Suppressor macrophage treated with lipopolysaccharide for 1 hour (primary cell): ENCODE results near the gene GSE1.

Source experiments
- DNase-seq, 3 donors: peaks; one replicate each; pipeline ENCODE4 v3.0.0-alpha.2; 2020 to 2022

The GSE1 gene

GRCh38 chr16:85650844-85651628 is 37.9 kb downstream of the GSE1 start:
- DNase-seq: no peak

DNA sequence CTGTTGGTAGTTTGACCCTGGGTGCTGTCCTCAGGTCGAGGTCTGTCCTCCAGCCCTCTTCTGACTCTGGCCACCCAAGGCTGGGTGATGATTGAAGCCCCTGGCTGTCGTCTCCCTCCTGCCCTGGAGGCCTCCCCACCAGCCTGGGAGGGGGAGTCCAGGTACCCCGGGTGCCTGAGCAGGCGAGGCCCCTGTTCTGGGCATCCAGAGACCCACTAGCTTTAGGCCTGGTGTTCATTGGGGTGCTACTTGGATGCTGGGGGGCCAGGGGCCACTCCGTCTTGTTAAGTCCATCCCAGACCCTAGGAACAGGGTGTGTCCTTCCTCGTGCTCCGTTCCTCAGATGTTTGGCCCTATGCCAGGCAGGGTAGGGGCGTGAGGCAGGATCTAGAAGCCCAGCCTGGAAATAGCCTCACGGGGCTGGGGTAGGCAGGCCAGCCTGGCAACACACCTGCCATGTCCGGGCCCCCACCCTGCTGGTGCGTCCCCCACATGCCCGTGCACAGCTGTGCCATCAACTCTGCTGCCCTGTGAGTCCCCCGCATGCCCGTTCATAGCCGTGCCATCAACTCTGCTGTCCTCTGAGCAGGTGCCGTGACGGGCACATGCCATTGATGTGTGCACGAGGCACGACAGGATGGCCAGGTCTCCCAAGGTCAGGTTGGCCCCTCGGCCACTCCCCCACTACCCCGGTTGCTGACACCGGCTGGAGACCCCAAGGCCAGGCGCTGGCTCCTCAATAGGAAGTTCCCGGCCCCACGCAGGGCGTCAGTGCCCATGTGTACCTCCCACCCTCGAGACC is 38.7 kb downstream of the GSE1 start:
- DNase-seq: no peak

DNA sequence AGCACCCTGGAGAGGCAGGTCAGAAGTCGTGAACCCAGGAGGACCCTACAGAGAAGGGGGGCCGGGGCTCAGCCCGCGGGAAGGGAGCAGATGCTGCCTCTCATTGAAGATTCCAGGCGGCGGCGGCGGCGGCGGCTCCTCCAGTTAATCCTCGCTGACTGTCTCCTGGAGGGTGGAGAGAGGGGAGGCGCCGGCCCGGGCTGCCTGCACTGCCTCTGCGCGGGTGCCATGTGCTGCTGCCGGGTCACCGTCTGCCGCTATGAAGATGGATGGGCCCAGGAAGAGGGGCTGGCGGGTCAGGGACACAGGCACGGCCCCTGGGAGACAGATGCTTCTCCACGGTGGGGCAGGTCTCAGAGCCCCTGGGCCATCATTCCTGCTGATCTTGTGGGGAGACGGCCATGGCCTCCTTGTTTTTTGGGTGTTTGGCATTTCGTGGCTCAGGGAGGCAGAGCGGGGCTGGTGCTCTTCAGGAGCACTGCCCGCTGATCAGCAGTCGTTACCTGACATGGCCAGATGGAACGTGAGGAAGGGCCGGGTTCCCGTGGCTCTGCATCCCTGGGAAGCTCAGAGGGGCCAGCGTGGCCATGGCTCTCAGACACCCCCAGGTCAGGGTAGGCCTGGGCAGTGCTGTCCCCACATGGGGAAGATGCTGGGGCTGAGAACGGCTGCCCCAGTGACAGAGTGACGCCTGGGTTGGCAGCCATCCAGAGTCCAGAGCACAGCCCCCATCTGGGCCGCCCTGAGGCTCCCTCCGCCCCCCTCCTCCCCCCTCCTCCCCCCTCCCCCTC is 39.5 kb downstream of the GSE1 start:
- DNase-seq: peak in 1 of 3 donors; percentile 41

GRCh38 chr16:85653290-85653891 is 40.3 kb downstream of the GSE1 start:
- DNase-seq: peak in 2 of 3 donors; percentile 16 to 27

DNA sequence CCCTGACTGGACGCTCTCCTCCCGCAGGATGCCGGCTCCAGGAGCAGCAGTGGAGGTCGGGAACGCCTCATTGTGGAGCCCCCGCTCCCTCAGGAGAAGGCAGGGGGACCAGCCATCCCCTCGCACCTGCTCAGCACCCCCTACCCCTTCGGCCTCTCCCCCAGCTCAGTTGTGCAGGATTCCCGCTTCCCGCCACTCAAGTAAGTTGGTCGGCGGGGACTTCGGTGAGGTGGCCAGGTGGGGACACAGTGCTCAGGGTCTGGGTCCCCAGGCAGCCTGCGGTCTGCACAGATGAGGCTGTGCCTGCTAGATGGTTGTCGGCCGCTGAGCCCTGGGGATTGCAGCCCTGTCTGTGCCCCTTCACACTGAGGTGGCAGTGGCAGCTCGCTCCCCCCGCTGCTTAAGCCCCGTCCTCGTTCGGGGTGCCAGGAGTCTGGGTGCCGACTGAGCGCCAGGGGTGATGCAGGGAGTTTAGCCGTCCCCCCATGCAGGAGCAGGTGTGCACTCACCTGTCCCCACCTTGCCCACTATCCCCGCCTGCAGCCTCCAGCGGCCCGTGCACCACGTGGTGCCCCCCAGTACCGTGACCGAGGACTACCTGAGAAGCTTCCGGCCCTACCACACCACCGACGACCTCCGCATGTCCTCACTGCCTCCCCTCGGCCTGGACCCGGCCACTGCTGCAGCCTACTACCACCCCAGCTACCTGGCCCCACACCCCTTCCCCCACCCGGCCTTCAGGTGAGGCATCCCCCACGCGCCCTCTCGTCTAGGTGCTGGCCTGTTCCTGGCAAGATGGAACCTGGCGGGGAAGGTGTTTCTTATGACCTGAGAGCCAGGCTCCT is 41.4 kb downstream of the GSE1 start:
- DNase-seq: no peak

DNA sequence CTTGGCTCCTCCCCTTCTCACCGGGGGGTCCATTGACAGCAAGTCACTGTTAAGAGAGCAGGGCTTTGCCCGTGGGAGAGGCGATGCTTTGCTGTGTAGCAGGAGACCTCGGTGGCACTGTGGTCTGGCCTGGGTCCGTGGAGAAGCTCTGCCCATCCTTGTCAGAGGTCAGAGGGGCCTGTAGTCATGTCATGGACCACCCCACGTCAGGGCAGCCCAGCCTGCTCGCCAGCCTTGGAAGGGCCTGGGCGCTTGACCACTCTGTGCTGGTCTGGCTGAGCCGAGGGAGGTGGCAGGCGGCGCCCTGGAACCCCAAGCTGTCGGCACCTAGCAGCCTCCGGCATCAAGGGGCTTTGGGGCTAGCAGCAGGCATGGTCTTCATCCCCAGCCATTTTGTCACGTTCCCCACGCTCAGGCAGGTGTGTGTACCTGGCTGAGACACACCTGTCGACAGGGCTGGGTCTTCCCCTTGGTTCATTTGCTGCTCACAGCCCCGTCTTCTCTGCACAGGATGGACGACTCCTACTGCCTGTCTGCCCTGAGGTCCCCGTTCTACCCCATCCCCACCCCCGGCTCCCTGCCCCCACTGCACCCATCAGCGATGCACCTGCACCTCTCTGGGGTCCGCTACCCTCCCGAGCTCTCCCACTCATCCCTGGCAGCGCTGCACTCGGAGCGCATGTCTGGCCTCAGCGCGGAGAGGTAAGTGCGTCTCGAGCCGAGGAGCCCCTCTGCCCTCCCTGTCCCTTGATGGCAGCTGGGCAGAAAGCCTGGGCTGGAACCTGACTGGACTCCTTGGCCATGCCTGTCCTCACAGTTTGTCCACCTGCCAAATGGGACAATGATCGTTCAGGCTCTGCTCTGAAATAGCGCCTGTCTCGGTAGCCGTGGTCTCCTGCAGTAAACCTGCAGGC is 42.4 kb downstream of the GSE1 start:
- no peak for DNase-seq

- no peak for DNase-seq
Observed at GRCh38 chr16:85656351-85657266, 43.5 kb downstream of the GSE1 start.

DNA sequence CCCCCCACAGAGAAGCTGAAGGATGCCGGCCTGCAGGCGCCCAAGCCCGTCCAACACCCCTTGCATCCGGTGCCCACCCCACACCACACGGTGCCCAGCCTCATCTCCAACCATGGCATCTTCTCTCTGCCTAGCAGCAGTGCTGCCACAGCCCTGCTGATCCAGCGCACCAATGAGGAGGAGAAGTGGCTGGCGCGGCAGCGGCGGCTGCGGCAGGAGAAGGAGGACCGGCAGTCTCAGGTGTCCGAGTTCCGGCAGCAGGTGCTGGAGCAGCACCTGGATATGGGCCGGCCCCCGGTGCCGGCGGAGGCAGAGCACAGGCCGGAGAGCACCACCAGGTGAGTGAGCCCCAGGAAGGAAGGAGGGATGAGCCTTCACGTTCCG is 44.1 kb downstream of the GSE1 start:
- no peak for DNase-seq

DNA sequence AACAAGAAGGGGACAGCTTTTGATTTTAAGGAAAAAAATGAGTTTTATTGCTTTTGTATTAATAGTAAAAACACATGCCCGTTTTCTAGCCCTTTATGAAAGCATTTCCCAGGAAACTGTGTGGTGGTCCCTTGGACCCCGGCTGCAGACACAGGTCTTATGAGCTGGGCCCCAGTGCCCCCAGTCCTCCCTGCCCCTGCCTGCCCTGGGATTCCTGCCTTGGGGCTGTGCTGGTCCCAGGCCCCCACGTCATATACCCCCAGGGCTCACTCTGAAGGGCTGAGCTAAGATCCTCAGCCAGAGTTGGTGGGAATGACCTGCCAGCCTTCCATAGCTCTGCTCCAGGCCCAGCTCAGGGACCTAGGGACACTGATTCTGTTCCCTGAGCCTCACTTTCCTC is 44.9 kb downstream of the GSE1 start:
- DNase-seq: no peak

DNA sequence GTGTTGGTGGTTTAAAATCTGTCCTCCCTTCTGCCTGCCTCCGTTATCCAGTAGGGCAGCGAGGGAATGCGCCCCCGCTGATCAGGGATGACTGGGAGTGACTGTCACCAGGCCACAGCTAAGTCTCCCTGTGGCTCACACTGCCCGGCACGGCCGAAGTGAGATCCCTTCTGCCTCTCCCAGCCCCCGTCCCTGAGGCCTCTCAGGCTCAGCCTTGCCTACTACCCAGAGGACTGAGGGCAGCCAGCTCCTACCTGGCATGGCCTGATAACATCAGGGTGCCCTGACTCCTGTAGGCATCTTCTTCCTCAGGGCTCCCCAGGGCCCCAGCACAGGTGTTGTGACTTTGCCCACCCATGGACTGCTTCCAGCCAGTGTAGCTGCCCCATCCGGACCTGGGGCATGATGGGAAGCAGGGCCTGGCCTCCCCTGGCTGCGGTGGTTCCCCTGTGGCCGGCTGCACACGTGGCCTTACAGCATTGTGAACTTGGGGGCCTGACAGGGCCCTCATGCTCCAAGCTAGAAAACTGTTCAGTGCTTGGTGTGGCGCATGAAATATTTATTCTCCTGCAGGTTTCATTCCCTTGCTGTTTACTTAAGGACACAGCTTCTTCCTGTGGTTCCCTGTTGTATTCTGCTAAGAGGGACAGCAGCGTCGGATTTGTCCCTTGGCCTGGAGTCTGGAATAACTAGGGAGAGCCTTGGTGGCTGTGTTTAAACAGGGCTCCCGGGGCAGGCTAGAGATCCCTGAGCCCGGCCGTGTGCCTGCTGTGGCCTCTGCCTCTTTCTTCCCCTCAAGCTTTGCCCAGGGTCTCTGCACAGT is 45.6 kb downstream of the GSE1 start:
- no peak for DNase-seq

- no peak for DNase-seq
Observed at GRCh38 chr16:85659336-85659735, 46.2 kb downstream of the GSE1 start.

DNA sequence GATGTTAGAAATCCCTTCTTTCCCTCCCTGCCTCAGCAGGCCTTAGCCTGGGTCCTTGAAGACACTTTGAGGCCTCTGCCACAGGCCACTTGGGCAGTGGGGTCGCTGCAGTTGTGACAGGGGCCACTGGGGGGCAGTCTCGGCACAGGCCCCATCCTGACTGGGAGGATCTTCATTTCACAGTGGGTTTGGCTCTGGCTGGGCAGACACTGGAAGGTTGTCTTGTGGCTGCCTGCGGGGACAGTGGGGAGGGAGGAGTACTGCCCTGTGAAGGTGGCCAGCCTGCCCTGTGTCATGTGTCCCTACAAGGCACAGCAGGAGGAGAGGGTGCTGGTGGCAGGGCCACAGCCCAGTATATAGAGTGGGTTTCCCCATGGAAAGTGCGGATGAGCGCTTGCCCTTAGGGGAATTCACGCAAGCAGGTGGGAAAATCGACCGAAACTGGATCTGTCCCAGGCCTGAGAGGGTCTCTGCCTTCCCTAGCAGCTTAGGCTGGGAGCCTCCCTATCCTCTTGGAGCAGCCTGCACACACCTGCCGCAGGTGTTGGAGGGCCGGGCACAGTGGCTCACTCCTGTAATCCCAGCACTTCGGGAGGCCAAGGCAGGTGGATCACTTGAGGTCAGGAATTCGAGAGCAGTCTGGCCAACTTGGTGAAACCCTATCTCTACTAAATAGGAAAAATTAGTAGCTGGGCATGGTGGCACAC is 46.8 kb downstream of the GSE1 start:
- peak; percentile 63 to 77 (median 68) for DNase-seq

DNA sequence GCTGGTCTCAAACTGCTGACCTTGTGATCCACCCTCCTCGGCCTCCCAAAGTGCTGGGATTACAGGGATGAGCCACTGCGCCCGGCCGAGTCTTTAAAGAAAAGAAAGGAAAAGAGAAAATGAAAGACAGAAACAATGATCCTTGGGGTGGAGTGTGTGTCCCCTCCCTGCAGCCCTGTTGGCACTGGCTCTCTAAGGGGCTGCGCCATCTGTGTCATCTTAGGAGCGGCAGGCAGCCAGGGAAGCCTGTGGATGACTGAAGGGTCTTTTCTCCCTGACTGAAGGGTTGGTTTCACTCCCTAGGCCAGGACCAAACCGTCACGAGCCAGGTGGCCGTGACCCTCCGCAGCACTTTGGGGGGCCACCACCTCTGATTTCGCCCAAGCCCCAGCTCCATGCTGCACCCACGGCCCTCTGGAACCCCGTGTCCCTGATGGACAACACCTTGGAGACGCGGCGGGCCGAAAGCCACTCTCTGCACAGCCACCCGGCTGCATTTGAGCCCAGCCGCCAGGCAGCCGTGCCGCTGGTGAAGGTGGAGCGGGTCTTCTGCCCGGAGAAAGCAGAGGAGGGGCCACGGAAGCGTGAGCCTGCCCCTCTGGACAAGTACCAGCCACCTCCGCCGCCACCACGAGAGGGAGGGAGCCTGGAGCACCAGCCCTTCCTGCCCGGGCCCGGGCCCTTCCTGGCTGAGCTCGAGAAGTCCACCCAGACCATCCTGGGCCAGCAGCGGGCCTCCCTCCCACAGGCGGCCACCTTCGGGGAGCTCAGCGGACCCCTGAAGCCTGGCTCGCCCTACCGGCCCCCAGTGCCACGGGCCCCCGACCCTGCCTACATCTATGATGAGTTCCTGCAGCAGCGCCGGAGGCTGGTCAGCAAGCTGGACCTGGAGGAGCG is 48.0 kb downstream of the GSE1 start:
- no peak for DNase-seq

GRCh38 chr16:85661740-85662481 is 48.8 kb downstream of the GSE1 start:
- no peak for DNase-seq

DNA sequence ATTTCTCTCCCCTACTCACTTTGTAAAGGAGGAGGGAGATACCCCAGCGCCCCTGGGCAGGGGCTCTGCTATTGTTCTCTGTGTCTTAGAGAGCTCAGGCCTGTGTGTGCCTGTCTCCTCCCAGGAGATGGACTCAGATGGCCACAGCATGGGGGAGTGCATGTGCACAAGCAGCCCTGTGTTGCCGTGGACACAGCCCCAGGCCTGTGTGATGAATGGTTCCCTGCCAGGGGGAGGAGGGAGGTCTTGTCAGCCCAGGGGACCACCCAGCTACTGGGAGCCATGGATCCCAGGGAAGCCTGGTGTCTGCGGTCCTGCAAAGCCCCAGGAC is 49.3 kb downstream of the GSE1 start:
- DNase-seq: no peak
